GM12891 (cell line): ENCODE data around the gene SSH3.

Experiments used
- POLR2A ChIP-seq: IDR thresholded peaks from 2 replicates; pipeline ENCODE4 v1.6.1; 2011; ENCODE audit warnings: low read depth, low read length, control low read depth
- POLR2AphosphoS5 ChIP-seq: IDR thresholded peaks from 2 replicates; pipeline ENCODE4 v1.6.1; 2011; ENCODE audit warnings: low read depth, low read length, control low read depth

- TF ChIP-seq POLR2A (no peak), POLR2AphosphoS5 (no peak)
Measured at GRCh38 chr11:67284811-67285540, 18.4 kb upstream of the SSH3 start.
